ENCODE measurements around the gene LSM7.
"Not testable (repeated sequence)": the region's sequence is repeated elsewhere in the genome, so short reads cannot be mapped to it uniquely, and the experiment has no call there.

LSM7 gene

GRCh38 chr19:2294687-2295335, 33.6 kb downstream of the LSM7 start:
- no peak for DNase-seq

DNA sequence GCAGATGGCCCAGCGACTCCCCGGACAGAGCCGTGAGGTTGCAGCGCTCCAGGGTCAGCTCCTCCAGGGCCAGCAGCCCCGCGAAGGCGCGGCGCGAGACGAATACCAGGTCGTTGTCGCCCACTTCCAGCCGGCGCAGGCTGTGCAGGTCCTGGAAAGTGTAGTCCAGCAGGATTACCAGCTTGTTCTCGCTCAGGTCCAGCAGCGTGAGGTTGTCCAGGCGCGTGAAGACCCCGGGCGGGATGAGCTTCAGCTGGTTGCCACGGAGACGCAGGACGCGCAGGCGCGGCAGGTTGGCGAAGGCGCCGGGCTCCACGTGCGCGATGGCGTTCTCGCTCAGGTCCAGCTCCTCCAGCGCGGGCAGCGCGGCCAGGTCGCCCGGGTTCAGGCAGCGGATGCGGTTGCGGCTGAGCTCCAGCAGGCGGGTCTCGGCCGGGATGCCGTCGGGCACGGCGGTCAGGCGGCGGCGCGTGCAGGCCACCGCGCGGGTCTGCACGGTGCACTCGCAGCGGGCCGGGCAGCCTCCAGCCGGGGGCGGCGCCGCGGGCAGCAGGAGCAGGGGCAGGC, 37.1 kb downstream of the LSM7 start:
- no peak for DNase-seq

DNA sequence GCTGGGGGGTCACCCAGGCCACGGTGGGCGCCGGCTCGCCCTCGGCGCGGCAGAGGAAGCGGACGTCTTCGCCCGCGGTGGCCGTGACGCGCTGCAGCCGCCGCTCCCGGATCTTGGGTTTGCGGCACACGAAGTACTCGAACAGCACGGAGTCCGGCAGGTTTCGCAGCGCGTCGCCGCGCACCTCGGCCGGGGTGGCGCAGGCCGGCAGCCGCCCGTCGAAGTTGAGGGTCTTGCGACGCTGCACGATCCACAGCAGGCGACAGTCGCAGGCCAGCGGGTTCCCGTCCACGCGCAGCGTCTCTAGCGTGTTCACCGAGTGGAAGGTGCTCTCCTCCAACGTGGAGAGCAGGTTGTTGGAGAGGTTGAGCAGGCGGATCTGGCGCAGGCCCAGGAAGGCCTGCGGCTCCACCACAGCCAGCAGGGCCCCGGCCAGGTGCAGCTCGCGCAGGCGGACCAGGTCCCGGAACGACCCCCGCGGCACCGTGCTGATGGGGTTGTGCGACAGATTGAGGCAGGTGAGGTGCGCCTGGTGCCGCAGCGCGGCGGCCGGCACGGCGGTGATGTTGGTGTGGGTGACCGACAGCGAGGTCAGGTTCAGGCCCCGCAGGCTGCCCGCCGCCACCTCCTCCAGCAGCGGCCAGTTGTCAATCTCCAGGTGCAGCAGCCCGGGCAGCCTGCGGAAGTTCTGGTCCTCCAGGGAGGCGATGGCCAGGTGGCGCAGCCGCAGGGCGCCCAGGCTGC, 37.8 kb downstream of the LSM7 start:
- peak; percentile 72 for DNase-seq

DNA sequence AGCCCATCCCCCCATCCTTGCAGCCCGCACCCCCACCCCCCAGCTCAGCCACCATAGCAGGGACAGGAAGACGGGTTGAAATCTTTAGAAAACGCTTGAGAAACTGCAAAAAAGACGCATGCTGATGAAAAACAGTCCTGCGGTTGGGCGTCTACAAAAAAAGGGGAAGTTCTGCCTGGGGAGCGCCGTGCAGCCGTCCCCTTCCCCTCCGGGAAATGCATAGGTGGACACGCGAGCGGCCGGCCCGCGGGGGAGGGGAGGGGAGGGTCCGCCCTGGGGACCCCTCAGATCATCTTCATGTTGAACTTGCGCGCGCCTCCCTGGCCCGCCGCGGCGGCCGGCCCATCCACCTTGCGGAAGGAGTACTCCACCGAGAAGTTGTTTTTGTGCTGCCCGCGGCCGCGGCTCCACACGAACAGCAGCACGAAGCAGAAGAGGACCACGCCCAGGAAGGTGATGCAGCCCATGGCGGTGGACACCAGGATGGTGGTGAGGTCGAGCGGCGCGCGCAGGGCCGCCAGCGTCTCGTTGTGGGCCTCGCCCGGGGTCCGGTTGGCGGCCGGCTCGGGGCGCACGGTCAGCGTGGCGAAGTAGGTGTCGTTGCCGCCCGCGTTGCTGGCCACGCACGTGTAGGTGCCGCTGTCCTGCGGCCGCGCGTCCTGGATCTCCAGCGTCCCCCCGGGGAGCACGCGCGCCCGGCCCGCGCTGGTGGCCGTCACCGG, 38.5 kb downstream of the LSM7 start:
- peak; percentile 79 for DNase-seq

- peak; percentile 67 for DNase-seq
These were observed 39.3 kb downstream of the LSM7 start for GRCh38 chr19:2288818-2289713.

DNA sequence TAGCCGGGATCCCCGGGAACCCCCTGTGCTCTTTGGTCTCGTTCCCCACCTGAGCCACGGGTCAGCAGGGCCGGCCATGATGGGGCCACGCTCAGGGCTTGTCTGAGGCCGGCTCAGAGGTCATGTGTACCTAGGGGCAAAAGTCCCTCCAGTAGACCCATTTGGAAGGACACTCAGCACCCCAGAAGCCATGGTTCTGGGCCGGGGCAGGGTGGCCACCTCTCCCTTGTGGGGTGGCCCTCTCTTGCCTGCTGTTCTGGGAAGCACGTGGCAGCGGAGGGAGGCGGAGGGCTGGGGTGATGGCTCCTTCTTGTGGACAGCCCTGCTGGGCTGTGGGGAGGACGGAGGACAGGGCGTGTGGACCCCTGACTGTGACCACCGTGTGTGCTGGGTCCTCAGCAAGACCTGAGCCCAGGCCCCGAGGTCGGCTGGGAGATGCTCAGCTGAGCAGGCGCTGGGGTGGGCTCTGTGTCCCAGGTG, 40.0 kb downstream of the LSM7 start:
- DNase-seq, result no peak

DNA sequence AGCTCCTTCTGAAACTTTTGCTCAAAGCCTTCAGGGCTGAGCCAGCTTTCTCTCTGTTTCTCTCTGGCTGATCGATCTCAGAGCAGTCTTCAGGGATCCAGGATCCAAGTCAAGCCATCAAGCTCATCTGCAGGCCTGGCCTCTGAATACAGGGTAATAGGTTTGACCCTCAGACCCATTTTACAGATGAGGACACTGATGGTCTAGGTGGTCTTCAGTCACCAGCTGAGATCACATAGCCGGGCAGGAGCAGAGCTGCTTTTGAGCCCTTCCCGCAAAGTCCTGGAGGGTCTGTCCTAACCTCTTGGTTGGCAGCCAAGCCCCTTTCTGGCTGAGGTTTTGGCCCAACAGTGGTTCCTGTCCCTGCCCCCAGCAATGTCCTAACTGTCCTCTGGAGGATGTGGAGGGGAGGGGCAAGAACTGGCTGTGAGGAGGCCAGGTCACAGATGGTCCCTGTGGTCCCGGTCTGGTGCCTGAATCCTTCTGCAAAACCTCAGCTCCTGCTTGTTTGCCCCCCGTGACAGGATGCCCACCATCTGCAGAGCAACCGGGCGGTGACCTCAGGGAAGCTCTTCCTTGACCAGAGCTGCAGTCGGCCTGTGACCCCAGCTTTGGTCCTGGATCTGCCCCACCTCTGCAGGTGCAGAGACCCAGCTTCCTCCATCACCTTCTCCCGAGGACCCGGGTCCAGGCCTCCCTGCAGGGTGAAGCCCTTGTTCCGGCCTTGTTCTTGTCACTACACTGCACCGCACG, 40.6 kb downstream of the LSM7 start:
- no peak for DNase-seq

DNA sequence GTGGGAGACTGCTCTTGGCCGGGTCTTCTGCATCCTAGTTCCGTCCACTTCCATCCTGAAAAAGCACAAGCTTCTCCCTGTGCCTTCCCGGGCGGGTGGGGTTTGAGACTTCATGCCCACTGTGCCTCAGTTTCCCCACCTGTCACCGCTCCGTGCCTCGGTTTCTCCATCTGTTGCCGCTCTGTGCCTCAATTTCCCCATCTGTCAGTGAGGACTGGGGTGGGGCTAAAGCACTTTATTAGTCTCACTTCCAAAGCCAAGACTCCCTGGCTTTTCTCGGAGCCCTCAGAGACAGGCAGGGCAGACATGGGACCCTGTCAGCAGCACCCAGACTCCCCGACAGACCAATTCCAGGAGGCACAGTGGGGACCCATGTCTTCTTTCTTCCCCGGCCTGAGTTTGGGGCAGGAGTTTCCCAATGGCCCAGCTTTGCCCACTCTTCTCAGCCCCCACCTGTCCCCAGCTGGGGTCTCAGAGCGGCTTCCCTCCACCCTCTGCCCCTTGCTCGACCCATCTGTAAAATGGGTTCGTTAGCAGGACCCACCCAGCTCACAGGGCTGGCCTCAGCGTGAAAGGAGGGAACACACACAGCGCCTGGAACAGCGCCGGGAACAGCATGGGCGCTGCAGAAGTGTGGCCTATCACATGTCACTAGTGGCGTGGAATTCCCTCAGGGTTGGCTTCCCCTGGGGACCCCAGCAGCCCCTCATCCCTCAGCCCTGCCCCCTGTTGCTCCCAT, 41.8 kb downstream of the LSM7 start:
- no peak for DNase-seq

DNA sequence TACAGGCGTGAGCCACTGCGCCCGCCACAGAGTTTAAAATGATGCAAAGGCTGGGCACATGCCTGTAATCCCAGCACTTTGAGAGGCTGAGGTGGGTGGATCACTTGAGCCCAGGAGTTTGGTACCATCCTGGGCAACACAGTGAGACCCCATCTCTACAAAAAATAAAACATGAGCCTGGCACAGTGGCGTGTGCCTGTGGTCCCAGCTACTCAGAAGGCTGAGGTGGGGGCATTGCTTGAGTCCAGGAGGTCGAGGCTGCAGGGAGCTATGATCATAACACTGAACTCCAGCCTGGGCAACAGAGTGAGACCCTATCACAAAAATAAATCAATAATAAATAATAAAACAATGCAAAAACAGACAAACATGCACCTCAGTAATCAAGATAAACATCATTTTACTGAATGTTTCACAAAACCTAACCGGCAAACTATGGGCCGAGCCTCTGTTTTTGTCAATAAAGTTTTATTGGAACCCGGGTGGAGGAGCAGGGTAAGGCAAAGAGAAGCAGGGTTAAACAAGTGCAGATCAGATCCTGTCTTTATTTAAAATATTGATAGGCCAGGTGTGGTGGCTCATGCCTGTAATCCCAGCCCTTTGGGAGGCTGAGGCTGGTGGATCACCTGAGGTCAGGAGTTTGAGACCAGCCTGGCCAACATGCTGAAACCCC, 44.4 kb downstream of the LSM7 start:
- no peak for DNase-seq

- no peak for DNase-seq
These were observed 45.5 kb downstream of the LSM7 start for GRCh38 chr19:2282862-2283237.

GRCh38 chr19:2282062-2282861, 46.1 kb downstream of the LSM7 start, which contains the start of gene PEAK3:
Gene PEAK3 (minus strand): TSS chr19:2282175. CDS start chr19:2280931, 1,244 bp downstream.
- DNase-seq, result no peak

DNA sequence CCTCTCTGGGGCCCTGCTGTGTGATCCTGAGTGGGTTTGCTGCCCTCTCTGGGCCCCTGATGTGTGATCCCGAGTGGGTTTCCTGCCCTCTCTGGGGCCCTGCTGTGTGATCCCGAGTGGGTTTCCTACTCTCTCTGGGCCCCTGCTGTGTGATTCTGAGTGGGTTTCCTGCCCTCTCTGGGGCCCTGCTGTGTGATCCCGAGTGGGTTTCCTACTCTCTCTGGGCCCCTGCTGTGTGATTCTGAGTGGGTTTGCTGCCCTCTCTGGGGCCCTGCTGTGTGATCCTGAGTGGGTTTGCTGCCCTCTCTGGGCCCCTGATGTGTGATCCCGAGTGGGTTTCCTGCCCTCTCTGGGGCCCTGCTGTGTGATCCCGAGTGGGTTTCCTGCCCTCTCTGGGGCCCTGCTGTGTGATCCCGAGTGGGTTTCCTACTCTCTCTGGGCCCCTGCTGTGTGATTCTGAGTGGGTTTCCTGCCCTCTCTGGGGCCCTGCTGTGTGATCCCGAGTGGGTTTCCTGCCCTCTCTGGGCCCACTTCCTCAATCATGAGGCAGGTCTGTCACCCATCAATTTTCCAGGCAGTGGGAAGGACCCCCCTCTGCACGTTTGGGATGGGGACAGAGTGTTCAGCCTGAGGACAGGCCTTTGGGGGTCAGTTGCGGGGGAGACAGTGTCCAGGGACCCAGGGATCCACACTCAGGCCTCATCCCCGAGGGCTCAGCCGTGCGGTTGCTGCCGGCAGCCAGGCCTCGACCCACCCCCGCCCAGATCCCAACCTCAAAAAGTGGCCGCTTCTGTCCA, 46.9 kb downstream of the LSM7 start:
- not testable (repeated sequence) for DNase-seq

GRCh38 chr19:2280633-2281264, 47.6 kb downstream of the LSM7 start:
- DNase-seq, result no peak

DNA sequence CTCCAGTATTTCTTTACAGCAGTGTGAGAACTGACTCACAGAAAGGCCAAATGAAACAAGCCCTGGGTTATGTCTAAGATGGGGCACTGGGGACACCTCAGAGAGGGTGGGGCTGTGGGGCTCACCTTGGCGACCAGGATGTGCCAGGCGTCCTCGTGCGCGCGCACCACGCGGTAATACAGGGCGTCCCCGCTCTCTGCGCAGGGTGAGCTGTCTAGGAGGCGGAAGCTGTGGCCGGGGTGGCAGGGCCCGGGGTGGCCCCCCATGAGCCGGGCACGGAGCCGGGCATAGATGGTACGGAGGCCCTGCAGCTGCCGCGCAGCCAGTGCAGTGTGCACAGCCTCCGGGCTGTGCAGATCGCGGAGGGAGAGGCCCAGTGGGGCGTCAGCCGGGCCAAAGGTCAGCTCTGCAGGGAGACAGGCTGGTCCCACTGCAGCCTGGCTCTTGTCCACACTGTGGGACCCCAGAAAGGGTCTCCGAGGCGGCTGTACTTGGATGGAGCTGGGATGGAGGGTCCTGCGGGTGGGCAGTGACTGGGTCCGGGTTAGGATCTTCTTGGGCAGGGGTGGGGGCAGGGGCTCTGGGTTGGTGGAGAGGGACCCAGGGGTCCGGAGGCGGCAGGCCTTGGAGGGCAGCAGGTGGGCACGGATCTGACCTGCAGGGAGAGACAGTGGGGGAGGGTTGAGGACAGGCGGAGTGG, 49.8 kb downstream of the LSM7 start:
- DNase-seq, result no peak

- DNase-seq, result no peak
These were observed 51.2 kb downstream of the LSM7 start for GRCh38 chr19:2277138-2277537.

DNA sequence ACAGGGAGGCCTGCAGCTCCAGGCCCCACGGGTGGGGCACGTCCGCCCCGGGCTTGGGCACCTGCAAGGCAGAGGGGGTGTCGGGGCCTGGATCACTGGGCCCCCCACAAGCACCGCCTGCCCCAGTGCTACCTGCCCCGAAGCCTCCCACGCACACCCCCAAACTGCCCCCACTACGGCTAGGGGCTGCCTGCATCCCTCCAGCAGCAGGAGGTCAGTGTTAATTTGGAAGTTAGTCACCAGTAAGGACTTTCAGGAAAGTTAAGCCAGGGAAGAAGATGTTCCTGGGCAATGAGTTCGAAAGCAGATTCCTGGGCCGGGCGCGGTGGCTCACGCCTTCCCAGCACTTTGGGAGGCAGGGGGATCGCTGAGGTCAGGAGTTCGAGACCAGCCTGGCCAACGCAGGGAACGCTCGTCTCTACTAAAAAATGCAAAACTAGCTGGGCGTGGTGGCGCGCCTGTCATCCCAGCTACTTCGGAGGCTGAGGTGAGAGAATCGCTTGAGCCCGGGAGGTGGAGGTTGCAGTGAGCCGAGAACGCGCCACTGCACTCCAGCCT, 51.9 kb downstream of the LSM7 start:
- DNase-seq, result no peak

Data from activated CD8-positive, alpha-beta memory T cell treated with anti-CD3 and anti-CD28 coated beads for 24 hours (primary cell).